HepG2 (cell line): ENCODE data around the gene OSTF1. TPM values are rescaled to one million over a fixed set of nuclear protein-coding genes. Genes with fewer than 3 reads are reported as not detected.

Experiments
- ATAC-seq: fragments of 200-7000 bp; cut with Tn5 transposase; 3 replicates; pipeline ENCODE4 v1.9.1; 2020; ENCODE audit warnings: mild to moderate bottlenecking, moderate library complexity
- BruUV-seq: library from RNA; stranded (reverse); fragments of 400-500 nt; replicated peaks from 2 replicates; lab custom pipeline; 2021; lab: Mats Ljungman, UMichigan
- CTCF ChIA-PET: fragments of 300-600 bp; formaldehyde crosslinking; extraction: SDS; loops from one replicate; lab custom pipeline; 2021; ENCODE audit warnings: low total read pairs, inconsistent platforms, low intra/inter-chr PET ratio; lab: Yijun Ruan, JAX
- POLR2A ChIA-PET: fragments of 350-600 bp; sonication (Branson Sonifier 250); formaldehyde crosslinking; loops from one replicate; lab custom pipeline; 2020; ENCODE audit warnings: antibody characterized with exemption, inconsistent platforms; lab: Yijun Ruan, JAX
- DNase-seq: peaks from one replicate; pipeline ENCODE4 v3.0.0-alpha.2; 2015; ENCODE audit warnings: low spot score
- FAIRE-seq: peaks from 3 replicates; lab custom pipeline; 2011; peaks lifted over from hg19 to GRCh38; lab: Jason Lieb, UNC
- H2AFZ ChIP-seq: one replicate; pipeline ENCODE4 v1.6.1; 2011; ENCODE audit warnings: low read length, inconsistent platforms
- H3K27ac ChIP-seq: fragments of 300-600 bp; 3 replicates; pipeline ENCODE4 v1.8.0; 2011; ENCODE audit warnings: mixed run types, mild to moderate bottlenecking, mixed read lengths, low read length, inconsistent platforms; ENCODE audit not compliant: insufficient read depth; ENCODE audit errors: extremely low read length
- H3K27me3 ChIP-seq, 2 experiments: fragments of 200-600 bp in 1 of 2; 2 replicates in 1 of 2; 3 replicates in 1 of 2; pipeline versions ENCODE4 v1.6.0 to v1.8.0; 2011; ENCODE audit warnings: low read length in 2 of 2, mild to moderate bottlenecking in 2 of 2, moderate library complexity in 2 of 2, inconsistent platforms in 1 of 2; ENCODE audit not compliant: insufficient read depth in 2 of 2, control insufficient read depth in 1 of 2
- H3K36me3 ChIP-seq, 2 experiments: fragments of 200-600 bp in 1 of 2; replicated peaks in 1 of 2; 2 replicates in 1 of 2; 3 replicates in 1 of 2; pipeline versions ENCODE4 v1.5.1 to v1.8.0; 2011; ENCODE audit warnings: low read length in 2 of 2, inconsistent platforms in 1 of 2; ENCODE audit not compliant: insufficient read depth in 2 of 2, control insufficient read depth in 1 of 2
- H3K4me1 ChIP-seq: 2 replicates; pipeline ENCODE4 v1.5.1; 2012; ENCODE audit warnings: low read length, inconsistent platforms; ENCODE audit not compliant: insufficient read depth
- H3K4me2 ChIP-seq: 2 replicates; pipeline ENCODE4 v1.6.0; 2011; ENCODE audit warnings: low read depth, low read length, inconsistent platforms
- H3K4me3 ChIP-seq, 3 experiments: fragments of 200-600 bp in 1 of 3; sonication (generic), shearing (Covaris generic) in 1 of 3; replicated peaks in 1 of 3; 2 replicates each; pipeline ENCODE4 v1.5.1; 2011 to 2016; ENCODE audit warnings: low read length in 3 of 3, inconsistent platforms in 2 of 3, low read depth in 2 of 3, mild to moderate bottlenecking in 2 of 3, control low read depth in 1 of 3, mixed read lengths in 1 of 3; ENCODE audit not compliant: insufficient read depth in 1 of 3
- H3K79me2 ChIP-seq: one replicate; pipeline ENCODE4 v1.6.1; 2011; ENCODE audit warnings: low read length, inconsistent platforms; ENCODE audit not compliant: insufficient read depth
- H3K9ac ChIP-seq: 2 replicates; pipeline ENCODE4 v1.6.0; 2011; ENCODE audit warnings: mild to moderate bottlenecking, low read depth, low read length, inconsistent platforms; ENCODE audit not compliant: insufficient read depth
- H3K9me3 ChIP-seq: 2 replicates; pipeline ENCODE4 v1.5.1; 2012; ENCODE audit warnings: mild to moderate bottlenecking, low read length
- H4K20me1 ChIP-seq: 2 replicates; pipeline ENCODE4 v1.6.0; 2011; ENCODE audit warnings: inconsistent platforms, mild to moderate bottlenecking, low read length, moderate library complexity; ENCODE audit not compliant: insufficient read depth
- BORCS8-MEF2B ChIP-seq: sonication (generic); formaldehyde crosslinking; IDR thresholded peaks from 2 replicates; pipeline ENCODE4 v1.8.0; 2022; ENCODE audit warnings: mild to moderate bottlenecking, missing genetic modification reagents
- EHMT2 ChIP-seq: fragments of 200-600 bp; sonication (generic); IDR thresholded peaks from 2 replicates; pipeline ENCODE4 v1.7.0; 2017; ENCODE audit warnings: antibody characterized with exemption, low read depth, low read length, borderline replicate concordance
- HOXA7 ChIP-seq: sonication (generic); formaldehyde crosslinking; IDR thresholded peaks from 2 replicates; pipeline ENCODE4 v1.8.1; 2022; ENCODE audit warnings: mild to moderate bottlenecking, missing genetic modification reagents, moderate library complexity
- RBM22 ChIP-seq: fragments of 200-400 bp; formaldehyde crosslinking; optimal IDR thresholded peaks from 2 replicates; pipeline ENCODE3; 2017; ENCODE audit warnings: mild to moderate bottlenecking, low read length, moderate library complexity
- SMYD3 ChIP-seq: sonication (generic); formaldehyde crosslinking; IDR thresholded peaks from 2 replicates; pipeline ENCODE4 v1.8.1; 2023; ENCODE audit warnings: mild to moderate bottlenecking, missing genetic modification reagents
- SRSF4 ChIP-seq: fragments of 200-400 bp; formaldehyde crosslinking; IDR thresholded peaks from one replicate; pipeline ENCODE4 v1.6.1; 2018; ENCODE audit warnings: mild to moderate bottlenecking, low read depth, low read length, moderate library complexity; ENCODE audit not compliant: poor library complexity, severe bottlenecking
- SSRP1 ChIP-seq: IDR thresholded peaks from 2 replicates; pipeline ENCODE4 v1.6.1; 2016; ENCODE audit warnings: control low read depth
- UBTF ChIP-seq: sonication (generic); formaldehyde crosslinking; IDR thresholded peaks from 2 replicates; pipeline ENCODE4 v1.4.0; 2020; ENCODE audit warnings: mild to moderate bottlenecking, missing genetic modification reagents
- ZNF33A ChIP-seq: sonication (generic); formaldehyde crosslinking; IDR thresholded peaks from 2 replicates; pipeline ENCODE4 v1.5.1; 2020; ENCODE audit warnings: missing genetic modification reagents, mild to moderate bottlenecking, moderate library complexity, borderline replicate concordance
- ZSCAN25 ChIP-seq: sonication (generic); formaldehyde crosslinking; IDR thresholded peaks from 2 replicates; pipeline ENCODE4 v1.8.0; 2022; ENCODE audit warnings: mild to moderate bottlenecking, missing genetic modification reagents
- WGBS: methylation state at CpG from one replicate; pipeline ENCODE4 v1.1.6; 2017; ENCODE audit warnings: low lambda C conversion rate; 5-methylcytosine and 5-hydroxymethylcytosine counted together
- in situ Hi-C: cut with HindIII; loops from 2 replicates; pipeline ENCODE4 v1.10.0; 2017; ENCODE audit warnings: low pct_unique_long_range_greater_than_20kb; ENCODE audit not compliant: extremely low pct_ligation_motif_present
- intact Hi-C: fragments of 100-400 bp; cut with micrococcal nuclease; formaldehyde crosslinking; loops from one replicate; pipeline ENCODE4 v1.10.0; 2022; ENCODE audit not compliant: unreplicated experiment
- polyA plus RNA-seq, 8 experiments: library from polyadenylated mRNA; depleted of rRNA in 3 of 8; stranded (reverse) in 7 of 8; unstranded in 1 of 8; fragments of >200 nt; fragmentation: Illumina TruSeq in 4 of 8; extraction: Trizol in 4 of 8; gene quantifications; 2 replicates each; pipeline versions ENCODE4 v1.2.1 to v1.2.3, GENCODE V29; 2011 to 2016; ENCODE audit warnings: low read depth in 4 of 8, missing spikeins in 1 of 8, mixed read lengths in 1 of 8; ENCODE audit not compliant: insufficient read depth in 1 of 8
- total RNA-seq, 5 experiments: library from RNA; depleted of rRNA; stranded (reverse); fragments of >200 nt; fragmentation: Illumina TruSeq; extraction: Trizol; gene quantifications; 2 replicates each; pipeline ENCODE4 v1.2.3, GENCODE V29; 2016; ENCODE audit warnings: low read depth in 1 of 5
- TF ChIP-seq, protein P1 (sequence below): fragments of 450-650 bp; IDR thresholded peaks from 2 replicates; pipeline ENCODE4 v1.6.1; 2017; ENCODE audit warnings: mild to moderate bottlenecking

OSTF1 gene
- total and polyA plus RNA-seq, 2 of the 13 experiments (the other 11 are each of a cell fraction or from before 2014, with no cell fraction given): 16.8 to 39.0 TPM

- TF ChIP-seq HOXA7: no peak
Observed at GRCh38 chr9:75168270-75169178, 80.2 kb downstream of the OSTF1 start (continued).

GRCh38 chr9:75169623-75170022, 81.3 kb downstream of the OSTF1 start:
- no peak for DNase-seq
- POLR2A ChIA-PET: no interaction called here
- H2AFZ ChIP-seq: no peak overlapping the region
- H3K4me2 ChIP-seq: no peak overlapping the region
- in situ Hi-C loops (no loop called here), intact Hi-C loops (no loop called here)
- no peak for ATAC-seq
- no TSS peak for BruUV-seq
- no peak overlapping the region for H3K9ac ChIP-seq
- TF ChIP-seq BORCS8-MEF2B (CRISPR knock-in tag) (no peak), SRSF4 (no peak), SMYD3 (CRISPR knock-in tag) (no peak)
- no peaks in the 10 kb centered on the region for H3K36me3 ChIP-seq
- no peaks in the 10 kb centered on the region for H3K4me1 ChIP-seq
- H4K20me1 ChIP-seq: no peaks in the 10 kb centered on the region
- no peaks in the 10 kb centered on the region for H3K27me3 ChIP-seq
- no peak overlapping the region for H3K27ac ChIP-seq
- no peak for FAIRE-seq
- WGBS: 83% methylated on average over 4 of the region's 4 CpGs
- no peaks in the 10 kb centered on the region for H3K79me2 ChIP-seq
- no peaks in the 10 kb centered on the region for H3K9me3 ChIP-seq
- CTCF ChIA-PET: no interaction called here
- H3K4me3 ChIP-seq: no peak overlapping the region

DNA sequence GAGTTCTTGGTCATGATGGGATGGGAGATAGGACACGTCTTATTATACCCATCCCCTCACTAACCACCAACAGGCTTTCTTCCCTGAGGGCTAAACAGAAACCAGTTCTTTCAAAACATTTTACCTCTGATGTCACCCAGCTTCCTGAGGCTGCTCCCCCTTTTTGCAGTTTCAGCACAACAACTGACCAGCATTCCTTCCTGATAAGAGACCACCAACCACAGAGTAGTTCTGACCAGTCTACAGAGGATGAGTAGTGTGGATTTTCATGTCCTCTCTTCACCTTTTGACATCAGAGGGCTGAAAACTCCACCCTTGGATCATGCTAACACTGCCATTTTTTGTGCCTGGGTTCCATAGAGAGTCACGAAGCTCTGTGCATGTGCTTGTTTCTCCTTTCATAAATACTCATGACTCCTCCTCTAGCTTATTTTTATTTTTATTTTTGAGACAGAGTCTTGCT, 82.6 kb downstream of the OSTF1 start:
- ChIA-PET CTCF (no interaction called here), POLR2A (no interaction called here)
- Histone ChIP-seq H3K79me2 (no peaks in the 10 kb centered on the region), H3K4me3 (no peak overlapping the region), H3K4me1 (no peaks in the 10 kb centered on the region), H2AFZ (no peak overlapping the region), H3K9ac (no peak overlapping the region), H3K27ac (no peak overlapping the region), H3K27me3 (no peaks in the 10 kb centered on the region), H3K4me2 (no peak overlapping the region), H3K36me3 (no peaks in the 10 kb centered on the region), H3K9me3 (no peaks in the 10 kb centered on the region), H4K20me1 (no peaks in the 10 kb centered on the region)
- FAIRE-seq: no peak
- ATAC-seq: no peak
- 79% methylated on average over 2 of the region's 2 CpGs for WGBS
- DNase-seq: no peak
- no TSS peak for BruUV-seq
- in situ Hi-C loops (no loop called here), intact Hi-C loops (no loop called here)
- TF ChIP-seq ZSCAN25 (no peak), RBM22 (no peak), ZNF33A (CRISPR knock-in tag) (no peak), UBTF (CRISPR knock-in tag) (no peak), SSRP1 (no peak), EHMT2 (no peak)
- TF ChIP-seq, protein P1, sequence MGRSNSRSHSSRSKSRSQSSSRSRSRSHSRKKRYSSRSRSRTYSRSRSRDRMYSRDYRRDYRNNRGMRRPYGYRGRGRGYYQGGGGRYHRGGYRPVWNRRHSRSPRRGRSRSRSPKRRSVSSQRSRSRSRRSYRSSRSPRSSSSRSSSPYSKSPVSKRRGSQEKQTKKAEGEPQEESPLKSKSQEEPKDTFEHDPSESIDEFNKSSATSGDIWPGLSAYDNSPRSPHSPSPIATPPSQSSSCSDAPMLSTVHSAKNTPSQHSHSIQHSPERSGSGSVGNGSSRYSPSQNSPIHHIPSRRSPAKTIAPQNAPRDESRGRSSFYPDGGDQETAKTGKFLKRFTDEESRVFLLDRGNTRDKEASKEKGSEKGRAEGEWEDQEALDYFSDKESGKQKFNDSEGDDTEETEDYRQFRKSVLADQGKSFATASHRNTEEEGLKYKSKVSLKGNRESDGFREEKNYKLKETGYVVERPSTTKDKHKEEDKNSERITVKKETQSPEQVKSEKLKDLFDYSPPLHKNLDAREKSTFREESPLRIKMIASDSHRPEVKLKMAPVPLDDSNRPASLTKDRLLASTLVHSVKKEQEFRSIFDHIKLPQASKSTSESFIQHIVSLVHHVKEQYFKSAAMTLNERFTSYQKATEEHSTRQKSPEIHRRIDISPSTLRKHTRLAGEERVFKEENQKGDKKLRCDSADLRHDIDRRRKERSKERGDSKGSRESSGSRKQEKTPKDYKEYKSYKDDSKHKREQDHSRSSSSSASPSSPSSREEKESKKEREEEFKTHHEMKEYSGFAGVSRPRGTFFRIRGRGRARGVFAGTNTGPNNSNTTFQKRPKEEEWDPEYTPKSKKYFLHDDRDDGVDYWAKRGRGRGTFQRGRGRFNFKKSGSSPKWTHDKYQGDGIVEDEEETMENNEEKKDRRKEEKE: no peak
